Prostate gland (tissue), 2 donors: Measurements from ENCODE around the gene EPSTI1.

Source experiments
- POLR2A ChIP-seq: fragments of 450-650 bp; IDR thresholded peaks from one replicate; pipeline ENCODE4 v1.6.1; 2016; ENCODE audit warnings: antibody characterized with exemption, mild to moderate bottlenecking
- TF ChIP-seq, protein P1 (sequence below), 4 experiments: fragments of 200-600 bp in 2 of 4; fragments of 450-650 bp in 2 of 4; sonication (generic) in 2 of 4; IDR thresholded peaks; 1 replicate in 3 of 4; 2 replicates in 1 of 4; pipeline ENCODE4 v1.5.1; 2016 to 2019; ENCODE audit warnings: antibody characterized with exemption in 4 of 4, mild to moderate bottlenecking in 2 of 4, moderate library complexity in 2 of 4

DNA sequence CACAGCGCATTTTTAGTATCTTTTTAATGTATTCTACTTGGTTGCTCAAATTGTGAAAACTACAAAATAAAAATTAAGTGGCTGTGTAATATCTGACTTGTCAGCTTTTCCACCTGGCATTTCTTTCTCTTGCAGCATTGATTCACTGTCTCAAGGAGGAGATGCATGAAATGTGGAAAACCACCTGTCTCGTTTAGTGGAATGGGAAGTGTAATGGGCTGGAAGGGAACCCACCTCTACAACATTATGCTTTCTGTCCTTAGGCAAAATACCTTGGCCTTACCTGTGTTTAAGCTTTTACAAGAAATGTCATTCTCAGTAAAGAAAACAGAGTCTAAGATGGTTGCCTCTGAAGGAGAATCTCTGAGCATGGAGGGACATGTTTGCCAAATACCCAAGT is 142.8 kb downstream of the EPSTI1 start:
- TF ChIP-seq, protein P1, sequence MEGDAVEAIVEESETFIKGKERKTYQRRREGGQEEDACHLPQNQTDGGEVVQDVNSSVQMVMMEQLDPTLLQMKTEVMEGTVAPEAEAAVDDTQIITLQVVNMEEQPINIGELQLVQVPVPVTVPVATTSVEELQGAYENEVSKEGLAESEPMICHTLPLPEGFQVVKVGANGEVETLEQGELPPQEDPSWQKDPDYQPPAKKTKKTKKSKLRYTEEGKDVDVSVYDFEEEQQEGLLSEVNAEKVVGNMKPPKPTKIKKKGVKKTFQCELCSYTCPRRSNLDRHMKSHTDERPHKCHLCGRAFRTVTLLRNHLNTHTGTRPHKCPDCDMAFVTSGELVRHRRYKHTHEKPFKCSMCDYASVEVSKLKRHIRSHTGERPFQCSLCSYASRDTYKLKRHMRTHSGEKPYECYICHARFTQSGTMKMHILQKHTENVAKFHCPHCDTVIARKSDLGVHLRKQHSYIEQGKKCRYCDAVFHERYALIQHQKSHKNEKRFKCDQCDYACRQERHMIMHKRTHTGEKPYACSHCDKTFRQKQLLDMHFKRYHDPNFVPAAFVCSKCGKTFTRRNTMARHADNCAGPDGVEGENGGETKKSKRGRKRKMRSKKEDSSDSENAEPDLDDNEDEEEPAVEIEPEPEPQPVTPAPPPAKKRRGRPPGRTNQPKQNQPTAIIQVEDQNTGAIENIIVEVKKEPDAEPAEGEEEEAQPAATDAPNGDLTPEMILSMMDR (IDR thresholded peaks at IDR 0.05) = no peak
- no peak for TF ChIP-seq POLR2A
